HG02970 (cell line): ENCODE results near the gene GTF2H3.

ENCODE experiments used
- ATAC-seq: cut with Tn5 transposase; IDR thresholded peaks from one replicate; pipeline ENCODE4 v1.9.1; 2021; ENCODE audit warnings: mild to moderate bottlenecking, moderate library complexity, moderate number of reproducible peaks; ENCODE audit not compliant: unreplicated experiment, low FRiP score

GTF2H3 gene

GRCh38 chr12:123643911-123644310 is 10.3 kb downstream of the GTF2H3 start:
- no peak for ATAC-seq

- ATAC-seq: no peak
Measured at GRCh38 chr12:123645380-123645779, 11.8 kb downstream of the GTF2H3 start.

- no peak for ATAC-seq
Measured at GRCh38 chr12:123645878-123646277, 12.2 kb downstream of the GTF2H3 start.

GRCh38 chr12:123648401-123648800 is 14.8 kb downstream of the GTF2H3 start:
- no peak for ATAC-seq

GRCh38 chr12:123654129-123654701 is 20.6 kb downstream of the GTF2H3 start:
- no peak for ATAC-seq

- no peak for ATAC-seq
Measured at GRCh38 chr12:123655420-123655819, 21.8 kb downstream of the GTF2H3 start.

- no peak for ATAC-seq
Measured at GRCh38 chr12:123656392-123656791, 22.8 kb downstream of the GTF2H3 start.

- no peak for ATAC-seq
Measured at GRCh38 chr12:123657211-123657610, 23.6 kb downstream of the GTF2H3 start.

GRCh38 chr12:123659996-123660727 is 26.5 kb downstream of the GTF2H3 start:
- ATAC-seq: no peak

GRCh38 chr12:123667771-123668170 is 34.1 kb downstream of the GTF2H3 start:
- no peak for ATAC-seq

- peak; percentile 92 for ATAC-seq
Measured at GRCh38 chr12:123670882-123671728, 37.5 kb downstream of the GTF2H3 start, which contains the start of gene TCTN2. Gene TCTN2, plus strand, starts transcription at chr12:123671113. Its CDS starts 128 bp downstream, at chr12:123671241.

- no peak for ATAC-seq
Measured at GRCh38 chr12:123671876-123672275, 38.2 kb downstream of the GTF2H3 start.

GRCh38 chr12:123675436-123675835 is 41.8 kb downstream of the GTF2H3 start:
- ATAC-seq: no peak

- ATAC-seq: no peak
Measured at GRCh38 chr12:123676616-123677320, 43.1 kb downstream of the GTF2H3 start.

GRCh38 chr12:123678981-123679380 is 45.4 kb downstream of the GTF2H3 start:
- no peak for ATAC-seq

GRCh38 chr12:123681605-123682004 is 48.0 kb downstream of the GTF2H3 start:
- no peak for ATAC-seq

GRCh38 chr12:123683964-123684363 is 50.3 kb downstream of the GTF2H3 start:
- ATAC-seq: no peak

- no peak for ATAC-seq
Measured at GRCh38 chr12:123686636-123687190, 53.1 kb downstream of the GTF2H3 start.

GRCh38 chr12:123690191-123690840 is 56.7 kb downstream of the GTF2H3 start:
- ATAC-seq: no peak

- no peak for ATAC-seq
Measured at GRCh38 chr12:123696207-123696606, 62.6 kb downstream of the GTF2H3 start.
